HG03520 (cell line): ENCODE measurements around the gene OTUB2.

Experiments
- ATAC-seq: cut with Tn5 transposase; IDR thresholded peaks from one replicate; pipeline ENCODE4 v1.9.1; 2021; ENCODE audit warnings: mild to moderate bottlenecking, moderate library complexity; ENCODE audit not compliant: unreplicated experiment

Gene OTUB2

DNA sequence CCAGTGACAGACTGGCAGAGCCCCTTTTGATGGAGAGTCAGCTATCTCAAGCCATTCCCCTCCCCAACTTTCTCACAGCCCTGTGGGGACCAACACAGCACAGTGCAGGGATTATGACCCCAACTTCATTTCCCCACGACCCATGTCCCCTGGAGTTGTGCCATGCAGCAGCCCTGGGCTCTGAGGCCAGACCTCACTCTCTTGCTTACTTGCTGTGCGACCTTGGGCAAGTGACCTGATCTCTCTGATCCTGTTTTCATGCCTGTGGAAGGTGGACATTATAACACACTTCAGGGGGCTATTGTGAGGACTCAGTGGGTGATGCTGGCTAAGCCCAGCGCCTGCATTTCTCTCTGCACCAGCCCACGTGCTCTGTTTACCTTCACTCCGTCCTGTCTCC is 14.1 kb downstream of the OTUB2 start:
- ATAC-seq, result no peak

DNA sequence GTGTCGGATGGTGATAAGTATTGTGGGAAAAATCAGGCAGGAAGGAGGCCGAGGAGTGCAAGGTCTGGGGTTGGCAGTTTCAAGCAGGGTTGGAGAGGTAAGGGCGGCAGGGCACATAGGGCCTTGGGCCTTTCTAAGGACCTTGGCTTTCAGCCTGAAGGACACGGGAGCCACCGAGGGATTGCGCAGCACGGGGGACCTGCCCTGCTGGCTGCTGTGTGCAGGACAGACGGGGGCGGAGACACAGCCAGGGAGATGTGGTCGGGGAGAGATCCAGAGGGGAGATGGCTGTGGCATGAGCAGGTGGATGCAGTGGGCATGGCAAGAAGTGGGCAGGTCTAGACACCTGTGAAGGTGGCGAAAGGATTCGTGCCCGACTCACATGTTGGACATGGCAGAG is 14.7 kb downstream of the OTUB2 start:
- ATAC-seq, result no peak

DNA sequence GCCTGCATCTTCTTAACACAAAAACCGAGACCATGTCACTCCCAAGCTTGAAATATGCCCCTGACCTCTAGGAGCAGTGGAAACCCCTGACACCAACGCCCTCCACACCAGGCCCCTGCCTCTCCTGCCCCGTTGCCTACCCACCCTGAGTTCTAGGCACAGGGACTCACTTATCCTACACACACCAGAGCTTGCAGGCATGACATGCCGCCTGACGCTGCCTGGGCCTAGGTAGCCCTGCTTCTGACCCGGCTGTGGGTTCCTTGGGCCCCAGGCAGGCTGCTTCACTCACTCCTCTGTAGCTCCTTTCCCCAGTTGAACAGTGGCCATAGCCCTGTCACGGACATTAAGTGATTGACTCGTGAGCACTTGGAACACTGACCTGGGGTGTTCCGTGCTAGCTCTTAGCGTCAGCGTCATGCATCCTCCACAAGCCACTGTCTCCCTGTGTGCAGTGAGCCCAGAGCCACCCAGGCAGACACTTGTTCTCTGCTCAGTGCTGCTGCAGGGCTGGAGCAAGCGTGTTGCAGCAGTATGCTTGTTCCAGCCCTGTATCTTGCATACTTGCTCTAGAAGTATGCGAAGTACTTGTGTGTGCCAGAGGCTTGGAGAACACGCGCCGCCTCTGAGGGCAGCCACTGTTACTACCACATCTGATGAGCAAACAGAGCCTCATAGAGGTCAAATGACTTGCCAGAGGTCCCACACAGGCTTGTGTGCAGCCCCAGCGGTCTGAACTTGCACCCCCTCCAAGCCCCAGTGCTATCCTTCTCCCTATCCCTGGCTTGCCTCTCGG is 15.6 kb downstream of the OTUB2 start:
- ATAC-seq, result no peak

DNA sequence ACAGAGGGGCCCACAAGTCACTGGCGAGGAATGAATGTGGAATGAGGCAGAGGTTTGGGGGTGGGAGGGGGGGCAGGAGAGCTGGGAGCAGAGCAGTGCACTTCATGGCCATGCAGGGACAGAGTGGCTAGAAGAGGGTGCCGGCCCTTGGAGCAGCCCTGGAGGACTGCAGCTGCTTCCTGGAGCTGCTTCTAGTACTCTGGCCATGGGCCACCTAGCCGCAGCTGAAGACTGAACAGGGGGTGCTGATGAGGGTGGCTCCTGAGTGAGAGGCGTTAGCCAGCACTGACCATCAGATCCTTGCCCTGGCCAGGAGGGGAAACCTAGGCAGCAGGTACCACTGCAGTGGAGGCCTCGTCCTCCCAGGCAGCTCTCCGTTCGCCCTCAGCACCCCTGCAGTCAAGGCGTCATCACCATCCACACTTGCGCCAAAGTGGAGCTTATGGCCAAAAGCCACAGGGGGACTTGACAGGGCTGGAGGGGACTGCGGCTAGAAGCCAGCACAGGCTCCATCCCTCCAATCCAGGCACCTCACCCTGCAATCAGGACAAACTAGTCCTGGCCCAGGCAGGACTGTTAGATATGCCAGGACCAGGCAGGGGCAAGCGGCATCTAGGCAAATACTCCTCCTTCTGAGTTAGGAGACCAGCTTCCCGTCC is 16.4 kb downstream of the OTUB2 start:
- ATAC-seq, result no peak

DNA sequence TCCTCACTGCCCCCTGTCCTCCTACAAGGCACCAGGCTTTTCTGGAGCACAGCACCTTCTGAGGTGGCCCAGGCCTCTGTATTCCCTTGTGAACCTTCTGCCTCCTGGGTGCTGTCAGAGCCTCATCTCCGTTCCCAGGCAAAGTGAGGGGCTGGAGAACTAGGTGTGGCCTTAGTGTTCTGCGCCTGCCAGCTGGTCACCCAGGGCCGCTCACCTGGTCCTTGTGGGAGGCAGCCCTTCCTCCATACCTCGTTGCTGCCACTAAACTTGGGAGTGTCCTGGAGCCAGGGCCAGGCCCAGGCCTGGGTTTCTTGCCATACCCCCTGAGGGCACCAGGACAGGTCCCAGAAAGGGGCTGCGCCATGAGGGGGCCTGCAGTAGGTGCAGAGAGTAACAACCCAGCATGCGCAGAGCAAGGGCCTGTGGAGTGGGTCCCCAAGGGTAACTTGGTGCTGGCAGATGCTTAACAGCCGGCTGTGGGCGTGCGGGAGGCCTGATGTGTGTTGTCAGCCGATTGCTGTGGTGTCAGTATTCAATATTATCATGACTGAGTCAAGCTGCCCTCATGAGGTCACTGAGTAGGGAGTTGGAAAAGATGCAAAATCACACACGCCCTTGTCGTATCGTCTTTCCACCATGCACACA is 17.1 kb downstream of the OTUB2 start:
- no peak for ATAC-seq

DNA sequence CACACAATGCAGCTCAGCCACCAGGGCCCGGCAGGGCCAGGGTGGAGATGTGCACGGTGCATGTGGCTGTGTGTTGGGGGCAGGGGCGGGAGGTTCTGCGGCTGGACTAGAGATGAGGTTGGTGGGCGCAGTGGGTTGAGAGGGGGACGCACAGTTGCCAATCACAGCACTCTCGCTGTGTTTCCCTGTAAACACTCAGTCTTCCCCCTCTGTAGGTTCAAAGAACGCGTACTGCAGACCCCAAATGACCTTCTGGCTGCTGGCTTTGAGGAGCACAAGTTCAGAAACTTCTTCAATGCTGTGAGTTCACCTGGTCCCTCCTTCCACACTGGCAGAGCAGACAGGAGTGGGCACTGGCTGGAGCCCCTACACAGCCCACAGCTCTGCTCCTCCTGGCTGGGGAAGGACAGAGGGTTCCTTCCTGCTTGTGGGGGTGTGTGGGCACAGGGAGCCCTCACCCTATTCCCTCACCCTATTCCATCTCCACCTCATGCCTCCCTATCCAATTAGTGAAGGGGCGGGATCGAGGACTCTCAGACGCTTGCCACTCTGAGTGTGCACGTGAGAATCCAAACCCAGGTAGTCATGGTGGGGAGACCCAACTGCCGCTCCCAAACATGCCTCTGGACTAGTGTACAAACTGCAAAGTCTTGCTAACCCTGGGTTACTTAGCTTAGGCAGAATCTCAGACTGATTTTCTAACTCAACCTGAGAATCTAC is 17.8 kb downstream of the OTUB2 start:
- ATAC-seq, result no peak

DNA sequence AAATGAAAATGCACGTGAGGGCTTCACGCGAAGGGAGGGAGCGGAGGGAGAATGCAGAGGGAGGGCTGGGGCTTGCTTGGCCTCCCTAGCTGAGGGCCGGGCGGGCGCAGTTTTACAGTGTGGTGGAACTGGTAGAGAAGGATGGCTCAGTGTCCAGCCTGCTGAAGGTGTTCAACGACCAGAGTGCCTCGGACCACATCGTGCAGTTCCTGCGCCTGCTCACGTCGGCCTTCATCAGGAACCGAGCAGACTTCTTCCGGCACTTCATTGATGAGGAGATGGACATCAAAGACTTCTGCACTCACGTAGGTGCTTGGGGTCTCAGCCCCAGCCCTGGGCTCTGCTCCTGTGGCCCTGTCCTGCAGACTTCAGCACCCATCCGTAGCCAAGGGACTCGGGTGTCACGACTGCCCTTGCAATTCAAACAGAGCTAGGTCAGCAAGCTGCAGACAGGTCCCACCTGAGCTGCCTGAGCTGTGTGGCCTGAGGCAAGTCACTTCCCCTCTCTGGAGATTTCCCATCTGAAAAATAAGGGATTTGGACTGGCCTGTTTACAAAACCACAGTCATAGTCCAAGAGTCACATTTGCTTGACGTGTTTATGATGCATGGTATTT is 18.4 kb downstream of the OTUB2 start:
- no peak for ATAC-seq

DNA sequence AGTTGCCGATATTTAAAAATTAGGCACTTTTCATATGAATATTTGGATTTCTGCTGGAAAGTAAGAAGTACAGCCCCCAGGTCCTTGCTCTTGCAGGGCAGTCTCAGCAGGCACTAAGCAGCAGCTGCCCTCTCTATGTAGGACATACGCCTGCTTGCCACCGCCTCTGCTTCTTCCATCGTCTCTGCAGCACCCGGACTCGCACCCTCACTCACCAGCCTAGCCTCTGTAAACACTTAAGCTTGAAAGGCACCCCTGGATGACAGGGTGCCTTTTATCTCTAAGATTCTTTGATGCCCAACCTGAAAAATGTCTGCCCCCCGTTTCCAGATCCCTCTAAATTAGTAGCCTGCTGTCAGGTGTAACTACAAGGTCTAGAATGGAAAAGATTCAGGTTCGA is 19.0 kb downstream of the OTUB2 start:
- ATAC-seq, result no peak

DNA sequence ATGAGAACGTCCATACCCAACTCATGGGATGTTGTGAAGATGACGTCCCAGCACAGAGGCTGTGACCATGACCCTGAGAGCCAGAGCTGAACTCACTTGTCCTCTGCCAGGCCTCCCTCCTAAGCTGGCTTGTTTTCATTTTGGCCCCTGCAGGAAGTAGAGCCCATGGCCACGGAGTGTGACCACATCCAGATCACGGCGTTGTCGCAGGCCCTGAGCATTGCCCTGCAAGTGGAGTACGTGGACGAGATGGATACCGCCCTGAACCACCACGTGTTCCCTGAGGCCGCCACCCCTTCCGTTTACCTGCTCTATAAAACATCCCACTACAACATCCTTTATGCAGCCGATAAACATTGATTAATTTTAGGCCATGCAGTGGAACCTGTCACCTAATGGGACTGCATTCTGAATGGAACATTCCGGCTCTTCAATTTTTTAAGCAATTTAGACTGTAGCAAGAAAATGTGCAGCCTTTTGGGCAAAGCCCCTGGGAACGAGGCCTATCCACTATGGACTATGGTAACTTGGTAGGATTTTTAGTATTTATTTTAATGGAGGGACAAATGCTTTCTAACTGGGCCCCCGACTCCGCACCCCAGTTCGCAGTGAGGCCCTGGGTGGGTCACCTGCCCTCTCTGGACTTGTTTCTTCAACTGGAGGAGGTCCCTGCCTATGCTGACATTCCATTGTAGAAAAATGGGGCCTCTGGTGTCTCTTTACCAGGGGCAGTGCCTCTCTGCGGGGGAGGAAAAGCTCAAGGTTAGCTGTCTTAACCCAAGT is 19.6 kb downstream of the OTUB2 start:
- ATAC-seq, result no peak

DNA sequence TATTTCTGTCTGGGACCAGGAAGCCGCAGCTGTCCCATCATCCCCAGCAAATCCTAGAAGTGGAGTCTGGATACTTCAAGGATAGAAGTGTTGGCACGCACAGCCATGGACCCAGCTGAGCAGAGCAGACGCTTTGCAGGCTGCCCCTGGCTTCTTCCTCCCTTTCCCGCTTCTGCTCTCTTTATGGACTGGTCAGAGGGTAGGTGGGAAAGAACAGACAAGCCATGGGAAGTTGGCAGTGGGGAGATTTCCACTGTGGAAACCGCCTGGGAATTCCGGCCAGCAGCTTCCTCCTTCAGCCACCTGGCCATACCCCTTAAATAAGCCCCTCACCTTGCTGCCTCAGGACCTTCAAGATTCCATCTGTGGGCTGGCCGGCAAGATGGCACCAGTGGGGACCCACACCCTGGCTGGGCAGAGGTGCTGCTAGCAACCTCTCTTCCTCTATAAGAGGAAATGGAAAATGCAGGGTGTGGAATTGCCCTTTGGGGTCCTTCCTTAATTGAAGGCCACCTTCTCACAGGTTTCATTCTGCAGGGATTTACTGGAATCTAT is 20.6 kb downstream of the OTUB2 start:
- ATAC-seq, result no peak

DNA sequence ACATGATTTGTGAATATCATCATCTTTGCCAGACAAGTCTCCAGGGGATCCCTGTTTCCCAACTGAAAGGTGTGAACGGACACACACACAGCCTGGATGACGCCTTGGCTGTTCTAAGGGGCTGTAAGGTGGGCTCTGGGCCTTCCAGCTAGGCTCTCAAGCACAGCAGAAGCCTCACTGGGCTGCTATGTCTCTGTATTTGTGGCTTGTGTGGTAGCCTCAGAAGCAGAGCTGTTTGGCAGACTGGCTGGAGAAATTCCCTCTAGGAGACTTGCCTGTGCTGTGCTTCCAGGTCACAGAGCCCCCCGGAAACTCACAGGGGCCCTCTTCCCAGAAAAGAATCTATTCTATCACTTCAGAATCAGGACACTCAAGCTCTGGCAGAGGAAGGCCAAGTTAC is 21.4 kb downstream of the OTUB2 start:
- no peak for ATAC-seq

DNA sequence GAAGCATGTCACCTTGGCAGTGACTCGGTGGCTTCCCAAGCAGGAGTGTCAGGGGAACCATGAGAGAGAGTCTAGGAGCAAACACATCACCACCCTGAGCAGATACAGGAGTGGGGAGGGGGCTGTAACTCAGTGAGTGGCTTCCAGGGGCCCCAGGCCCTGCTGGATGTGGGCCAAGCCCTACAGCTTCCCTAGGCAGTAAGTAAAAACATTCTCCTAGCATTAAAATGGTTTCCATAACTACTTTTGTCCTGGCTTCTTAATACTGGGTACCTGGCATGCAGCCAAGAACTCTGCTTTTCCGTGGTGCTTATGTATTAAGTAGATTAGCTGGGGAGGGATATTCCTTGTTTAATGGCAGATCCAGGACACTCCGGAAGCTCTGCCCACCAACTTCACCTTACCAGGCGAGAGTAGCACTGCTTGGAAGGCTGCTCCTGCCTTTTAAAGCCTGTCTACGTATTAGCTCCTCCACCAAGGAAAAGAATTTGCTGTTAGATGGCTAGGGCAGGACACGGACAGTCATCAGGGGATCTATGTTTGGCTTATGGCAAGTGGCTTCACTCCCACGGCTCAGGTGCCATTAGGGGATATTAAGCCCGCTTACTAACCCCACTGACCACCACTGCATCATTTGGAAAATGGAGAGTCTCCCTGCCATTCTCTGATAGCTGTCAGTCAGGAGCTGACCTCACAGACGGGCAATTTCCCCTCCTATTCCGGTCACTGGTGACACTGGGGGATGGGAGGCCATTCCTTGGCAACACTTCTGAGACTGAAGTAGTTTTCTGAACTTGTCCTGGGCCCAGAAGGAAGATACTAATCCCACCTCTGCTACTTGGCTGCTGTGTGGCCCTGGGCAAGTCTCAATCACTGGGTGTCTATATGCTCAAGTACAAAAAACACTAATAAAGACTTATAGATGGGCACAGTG is 22.8 kb downstream of the OTUB2 start:
- ATAC-seq, result no peak

DNA sequence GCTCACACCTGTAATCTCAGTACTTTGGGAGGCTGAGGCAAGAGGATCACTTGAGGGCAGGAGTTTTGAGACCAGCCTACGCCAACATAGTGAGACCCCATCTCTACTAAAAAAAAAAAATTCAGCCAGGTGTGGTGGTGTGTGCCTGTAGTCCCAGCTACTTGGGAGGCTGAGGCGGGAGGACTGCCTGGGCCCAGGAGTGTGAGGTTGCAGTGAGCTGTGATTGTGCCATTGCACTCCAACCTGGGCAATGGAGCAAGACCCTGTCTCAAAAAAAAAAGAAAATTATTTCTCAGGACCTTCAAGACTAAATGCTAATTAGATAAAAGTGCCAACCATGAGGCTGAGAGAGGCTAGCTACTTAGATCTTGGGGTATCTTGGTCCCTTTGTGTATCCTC is 23.5 kb downstream of the OTUB2 start:
- ATAC-seq, result no peak

DNA sequence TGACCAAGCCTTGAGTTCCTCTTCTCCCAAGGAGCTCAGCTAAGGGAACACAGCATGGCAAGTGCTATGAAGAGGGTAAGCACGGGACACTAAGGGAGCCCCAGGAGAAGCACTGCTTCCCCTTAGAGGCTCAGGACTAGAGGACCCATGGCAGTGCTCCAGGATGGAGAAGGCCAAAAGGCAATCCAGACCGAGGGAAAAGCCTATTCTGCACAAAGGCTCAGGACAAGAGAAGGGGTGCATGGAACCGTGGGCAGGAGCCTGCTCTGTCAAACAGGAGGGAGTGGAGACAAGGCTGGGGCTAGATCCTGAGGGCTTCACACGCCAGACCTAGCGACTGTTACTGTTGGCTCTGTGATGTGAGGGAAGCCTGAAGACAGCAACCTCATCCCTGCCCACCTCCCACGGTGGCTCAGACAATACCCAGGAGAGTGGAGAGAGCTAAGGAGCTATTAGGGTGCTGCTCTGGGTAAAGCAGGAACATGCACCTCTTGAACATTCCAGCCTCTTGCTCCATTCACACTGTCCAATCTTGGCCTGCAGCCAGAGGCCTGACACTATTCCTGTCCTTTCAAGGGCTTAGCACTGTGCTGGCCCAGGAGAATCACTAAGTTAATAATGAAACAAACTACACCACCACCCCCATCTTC is 24.2 kb downstream of the OTUB2 start:
- no peak for ATAC-seq

DNA sequence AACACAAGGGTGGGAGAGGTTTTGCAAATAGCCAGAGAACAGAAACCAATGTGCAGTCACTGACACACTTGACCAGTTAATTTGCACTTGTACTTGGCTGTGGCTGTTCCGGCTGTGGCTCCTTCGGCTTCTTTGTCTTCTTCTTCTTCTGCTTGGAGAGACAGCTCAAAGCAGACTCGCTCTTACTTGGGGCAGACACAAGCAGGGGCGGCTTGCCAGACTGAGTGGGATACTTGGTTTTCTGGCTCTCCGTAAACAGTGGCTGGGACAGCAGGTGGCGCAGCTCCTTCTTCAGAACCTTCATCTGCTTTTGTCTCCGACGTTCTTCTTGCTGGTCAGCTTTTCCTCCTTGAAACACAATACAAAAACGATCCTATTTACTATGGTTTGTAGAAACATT is 25.0 kb downstream of the OTUB2 start:
- no peak for ATAC-seq

DNA sequence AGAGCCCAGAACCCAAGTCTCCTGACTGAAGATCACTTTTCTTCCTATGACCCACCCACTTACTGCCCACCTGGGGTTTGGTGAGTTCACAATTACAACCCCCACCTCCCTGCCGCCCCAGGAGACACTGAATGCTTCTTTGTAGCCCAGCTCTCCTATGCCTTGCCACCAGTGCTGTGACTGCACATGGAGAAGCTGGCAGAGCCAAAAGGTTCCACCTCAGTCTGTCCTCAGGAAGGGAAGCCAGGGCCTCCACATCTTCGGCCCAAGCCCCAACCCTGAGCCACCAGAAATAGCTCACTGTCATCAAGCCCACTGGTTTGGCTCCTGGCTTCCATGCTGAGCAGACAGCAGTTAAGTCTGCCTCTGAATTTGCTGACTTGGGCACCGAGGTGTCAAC is 25.6 kb downstream of the OTUB2 start:
- ATAC-seq, result no peak

DNA sequence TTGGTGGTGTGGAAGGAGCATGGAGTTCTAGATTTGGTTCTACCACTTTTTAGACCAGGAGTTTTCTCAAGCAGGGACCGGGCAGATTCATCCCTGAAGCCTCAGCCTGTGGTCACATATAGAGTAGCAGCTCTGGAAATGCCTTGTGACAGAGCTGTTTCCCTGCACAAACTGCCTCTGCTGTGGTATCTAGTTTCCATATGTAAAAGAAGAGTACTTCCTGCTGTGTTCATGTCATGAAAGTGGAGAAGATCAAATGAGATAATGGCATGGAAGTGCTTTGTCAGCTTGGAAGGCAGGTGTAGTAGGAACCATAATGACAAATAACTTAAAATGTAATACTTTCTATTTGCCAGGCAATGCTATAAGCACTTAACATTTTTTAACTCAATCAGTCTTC is 26.1 kb downstream of the OTUB2 start:
- no peak for ATAC-seq

DNA sequence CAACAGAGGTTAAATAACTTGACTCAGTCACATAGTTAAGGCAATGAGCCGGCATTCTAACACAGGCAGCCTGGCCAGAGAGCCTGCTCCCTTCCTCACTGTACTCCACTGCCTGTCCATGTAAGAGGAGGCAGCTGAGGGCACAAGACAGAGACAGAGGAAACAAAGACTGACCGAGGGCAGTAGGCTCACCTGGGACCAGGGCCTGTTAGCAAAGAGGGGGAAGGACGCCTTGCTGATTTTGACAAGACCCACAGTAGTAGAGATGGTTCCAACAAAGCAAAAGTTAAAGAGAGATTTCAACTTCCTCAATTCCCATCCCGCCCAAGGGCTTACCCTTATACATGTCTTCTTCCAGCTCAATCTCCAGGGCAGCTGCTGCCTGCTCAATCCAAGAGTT is 26.5 kb downstream of the OTUB2 start:
- no peak for ATAC-seq
